H9 (cell line): Measurements from ENCODE around the gene NCS1. TPM values are rescaled to one million over a fixed set of nuclear protein-coding genes. Genes with fewer than 3 reads are reported as not detected.

Experiments used
- DNase-seq: peaks from one replicate; pipeline ENCODE4 v3.0.0-alpha.2; 2017
- H2AFZ ChIP-seq: one replicate; pipeline ENCODE4 v1.6.1; 2013; ENCODE audit warnings: mild to moderate bottlenecking, low read length, control low read depth, moderate library complexity
- H2AK5ac ChIP-seq: 2 replicates; pipeline ENCODE4 v1.6.1; 2013; ENCODE audit warnings: low read length, control low read depth, mixed read lengths; ENCODE audit not compliant: insufficient read length
- H2BK120ac ChIP-seq: one replicate; pipeline ENCODE4 v1.6.1; 2013; ENCODE audit warnings: low read depth, mild to moderate bottlenecking, low read length, control low read depth, inconsistent platforms; ENCODE audit not compliant: poor library complexity, severe bottlenecking
- H2BK12ac ChIP-seq: 2 replicates; pipeline ENCODE4 v1.6.1; 2013; ENCODE audit warnings: low read length, control low read depth, mixed read lengths, low read depth; ENCODE audit not compliant: insufficient read length
- H2BK15ac ChIP-seq: 2 replicates; pipeline ENCODE4 v1.6.1; 2013; ENCODE audit warnings: low read depth, low read length, control low read depth
- H2BK20ac ChIP-seq: one replicate; pipeline ENCODE4 v1.6.1; 2013; ENCODE audit warnings: low read depth, mild to moderate bottlenecking, low read length, control low read depth, inconsistent platforms; ENCODE audit not compliant: poor library complexity, severe bottlenecking
- H2BK5ac ChIP-seq: 2 replicates; pipeline ENCODE4 v1.6.1; 2013; ENCODE audit warnings: low read length, control low read depth, mixed read lengths; ENCODE audit not compliant: insufficient read length
- H3K14ac ChIP-seq: 2 replicates; pipeline ENCODE4 v1.6.1; 2013; ENCODE audit warnings: low read length, control low read depth; ENCODE audit not compliant: insufficient read depth
- H3K18ac ChIP-seq: 2 replicates; pipeline ENCODE4 v1.6.1; 2013; ENCODE audit warnings: low read depth, mild to moderate bottlenecking, mixed read lengths, low read length, control low read depth; ENCODE audit not compliant: insufficient read length
- H3K23ac ChIP-seq: 2 replicates; pipeline ENCODE4 v1.6.1; 2013; ENCODE audit warnings: low read length, control low read depth, mixed read lengths, low read depth; ENCODE audit not compliant: insufficient read length
- H3K23me2 ChIP-seq: 2 replicates; pipeline ENCODE4 v1.6.1; 2013; ENCODE audit warnings: low read depth, mild to moderate bottlenecking, mixed read lengths, low read length, control low read depth; ENCODE audit not compliant: insufficient read length, poor library complexity, severe bottlenecking
- H3K27ac ChIP-seq: 2 replicates; pipeline ENCODE4 v1.5.1; 2013; ENCODE audit warnings: low read length, control low read depth, mixed read lengths, low read depth; ENCODE audit not compliant: insufficient read length
- H3K27me3 ChIP-seq: 2 replicates; pipeline ENCODE4 v1.6.1; 2013; ENCODE audit warnings: low read length, control low read depth, inconsistent platforms; ENCODE audit not compliant: insufficient read depth
- H3K4ac ChIP-seq: 2 replicates; pipeline ENCODE4 v1.6.1; 2013; ENCODE audit warnings: low read depth, mild to moderate bottlenecking, control low read depth, inconsistent platforms, low read length, moderate library complexity
- H3K4me1 ChIP-seq: 2 replicates; pipeline ENCODE4 v1.6.1; 2013; ENCODE audit warnings: low read length, control low read depth, inconsistent platforms; ENCODE audit not compliant: insufficient read depth
- H3K4me2 ChIP-seq: 2 replicates; pipeline ENCODE4 v1.6.1; 2013; ENCODE audit warnings: low read length, control low read depth, mixed read lengths; ENCODE audit not compliant: insufficient read length, insufficient read depth
- H3K56ac ChIP-seq: 2 replicates; pipeline ENCODE4 v1.6.1; 2013; ENCODE audit warnings: low read depth, mild to moderate bottlenecking, mixed read lengths, low read length, control low read depth; ENCODE audit not compliant: insufficient read length
- H3K79me1 ChIP-seq: 2 replicates; pipeline ENCODE4 v1.6.1; 2013; ENCODE audit warnings: low read depth, mild to moderate bottlenecking, moderate library complexity, low read length, control low read depth, inconsistent platforms; ENCODE audit not compliant: insufficient read depth, poor library complexity, severe bottlenecking
- H3K79me2 ChIP-seq: 2 replicates; pipeline ENCODE4 v1.6.1; 2013; ENCODE audit warnings: low read length, control low read depth, inconsistent platforms; ENCODE audit not compliant: insufficient read depth
- H3K9ac ChIP-seq: 2 replicates; pipeline ENCODE4 v1.6.1; 2013; ENCODE audit warnings: low read length, control low read depth, mixed read lengths; ENCODE audit not compliant: insufficient read length; ENCODE audit errors: extremely low read depth
- H3K9me3 ChIP-seq: one replicate; pipeline ENCODE4 v1.6.1; 2013; ENCODE audit warnings: low read depth, low read length, inconsistent platforms; ENCODE audit not compliant: control insufficient read depth
- H3T11ph ChIP-seq: one replicate; pipeline ENCODE4 v1.6.1; 2013; ENCODE audit warnings: mild to moderate bottlenecking, low read length, control low read depth, inconsistent platforms
- H4K20me1 ChIP-seq: one replicate; pipeline ENCODE4 v1.6.1; 2013; ENCODE audit not compliant: control insufficient read depth, insufficient read length, insufficient read depth
- H4K5ac ChIP-seq: 2 replicates; pipeline ENCODE4 v1.6.1; 2013; ENCODE audit warnings: low read depth, mild to moderate bottlenecking, mixed read lengths, low read length, control low read depth; ENCODE audit not compliant: insufficient read length
- H4K8ac ChIP-seq: replicated peaks from 2 replicates; pipeline ENCODE4 v1.6.1; 2013; ENCODE audit warnings: low read length, control low read depth, mixed read lengths, low read depth; ENCODE audit not compliant: insufficient read length
- H4K91ac ChIP-seq: 2 replicates; pipeline ENCODE4 v1.6.1; 2013; ENCODE audit warnings: low read depth, mild to moderate bottlenecking, moderate library complexity, mixed read lengths, low read length, control low read depth; ENCODE audit not compliant: insufficient read length
- H3K27ac Mint-ChIP-seq, 3 experiments: 2 replicates in 2 of 3; 3 replicates in 1 of 3; pipeline ENCODE4 v1.8.0; 2020 to 2021; ENCODE audit warnings: mixed read lengths in 3 of 3, mild to moderate bottlenecking in 1 of 3, moderate library complexity in 1 of 3
- H3K27me3 Mint-ChIP-seq: 2 replicates; pipeline ENCODE4 v1.8.0; 2021; ENCODE audit warnings: low read depth, mild to moderate bottlenecking, moderate library complexity, mixed read lengths
- H3K36me3 Mint-ChIP-seq, 3 experiments: 2 replicates in 2 of 3; 3 replicates in 1 of 3; pipeline ENCODE4 v1.8.0; 2020 to 2021; ENCODE audit warnings: low read depth in 3 of 3, mixed read lengths in 3 of 3; ENCODE audit not compliant: insufficient read depth in 1 of 3
- H3K4me1 Mint-ChIP-seq, 2 experiments: 2 replicates each; pipeline ENCODE4 v1.8.0; 2020; ENCODE audit warnings: mixed read lengths in 2 of 2
- H3K4me3 Mint-ChIP-seq, 2 experiments: 2 replicates in 1 of 2; 3 replicates in 1 of 2; pipeline ENCODE4 v1.8.0; 2020 to 2021; ENCODE audit warnings: mild to moderate bottlenecking in 2 of 2, mixed read lengths in 2 of 2, moderate library complexity in 1 of 2
- H3K9me3 Mint-ChIP-seq, 2 experiments: 2 replicates in 1 of 2; 3 replicates in 1 of 2; pipeline ENCODE4 v1.8.0; 2020; ENCODE audit warnings: mild to moderate bottlenecking in 2 of 2, mixed read lengths in 2 of 2, moderate library complexity in 1 of 2
- WGBS: extraction: QIAGEN DNeasy Blood & Tissue Kit; methylation state at CpG from one replicate; pipeline ENCODE4 v1.1.7; 2013; ENCODE audit warnings: missing lambda C conversion rate, low lambda C conversion rate, mixed read lengths; ENCODE audit not compliant: insufficient read length; ENCODE audit errors: extremely low coverage; 5-methylcytosine and 5-hydroxymethylcytosine counted together
- total RNA-seq: library from RNA; stranded (reverse); gene quantifications from 2 replicates; pipeline ENCODE4 v1.2.1, GENCODE V29; 2021
- TF ChIP-seq, protein P1 (sequence below): fragments of 200-600 bp; sonication (generic); conservative IDR thresholded peaks from 3 replicates; pipeline ENCODE4 v1.8.0; 2021; ENCODE audit warnings: antibody characterized with exemption, mild to moderate bottlenecking

Gene NCS1
- total RNA-seq, 1 experiment from 2014 or later: 38.1 TPM

DNA sequence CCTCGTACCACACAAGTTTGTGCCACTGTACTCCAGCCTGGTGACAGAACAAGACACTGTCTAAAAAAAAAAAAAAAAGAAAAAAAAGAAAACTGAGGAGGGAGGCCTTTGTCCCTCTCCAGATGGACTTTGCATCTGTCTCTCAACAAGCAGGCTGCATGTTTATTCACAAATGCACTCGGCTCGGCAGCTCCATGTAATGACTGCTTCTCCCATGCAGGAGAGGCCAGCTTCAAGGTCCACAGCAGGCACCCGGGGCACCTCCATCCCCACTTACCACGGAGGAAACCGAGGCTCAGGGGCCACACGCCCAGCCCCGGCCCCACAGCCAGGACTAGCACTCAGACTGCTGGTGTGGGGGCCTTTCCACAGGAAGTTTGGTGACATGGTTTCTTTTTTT is 13.1 kb upstream of the NCS1 start:
- no CpG with 5 or more reads among the region's 8 CpGs for WGBS
- Histone ChIP-seq H3K14ac (no peak overlapping the region), H3K18ac (no peak overlapping the region), H3K9ac (no peak overlapping the region), H3K27ac (no peak overlapping the region), H3K79me2 (no peaks in the 10 kb centered on the region), H3K4ac (no peak overlapping the region), H2BK15ac (no peak overlapping the region), H3T11ph (no peak overlapping the region), H2AK5ac (no peak overlapping the region), H3K4me1 (no peaks in the 10 kb centered on the region; the same call in 1 of the 2 replicates), H3K4me2 (no peak overlapping the region), H3K23ac (no peak overlapping the region), H4K8ac (no peak overlapping the region), H2BK120ac (no peak overlapping the region), H3K56ac (no peak overlapping the region), H4K20me1 (no peaks in the 10 kb centered on the region), H3K79me1 (no peaks in the 10 kb centered on the region), H4K91ac (no peak overlapping the region), H4K5ac (no peak overlapping the region), H3K23me2 (no peaks in the 10 kb centered on the region), H2AFZ (no peak overlapping the region), H3K9me3 (no peaks in the 10 kb centered on the region), H3K27me3 (no peaks in the 10 kb centered on the region), H2BK12ac (no peak overlapping the region), H2BK20ac (no peak overlapping the region), H2BK5ac (no peak overlapping the region)
- Mint-ChIP-seq H3K27me3 (no peaks in the 10 kb centered on the region; the same call in 1 of the 2 replicates), H3K9me3 (no peaks in the 10 kb centered on the region), H3K36me3 (no peaks in the 10 kb centered on the region; a peak in 1 of 7 replicates), H3K27ac (no peak overlapping the region), H3K4me3 (no peak overlapping the region), H3K4me1 (peaks cover 8 to 12% of the 10 kb centered on the region in 2 experiments; a peak in 3 of 4 replicates)
- TF ChIP-seq, protein P1, sequence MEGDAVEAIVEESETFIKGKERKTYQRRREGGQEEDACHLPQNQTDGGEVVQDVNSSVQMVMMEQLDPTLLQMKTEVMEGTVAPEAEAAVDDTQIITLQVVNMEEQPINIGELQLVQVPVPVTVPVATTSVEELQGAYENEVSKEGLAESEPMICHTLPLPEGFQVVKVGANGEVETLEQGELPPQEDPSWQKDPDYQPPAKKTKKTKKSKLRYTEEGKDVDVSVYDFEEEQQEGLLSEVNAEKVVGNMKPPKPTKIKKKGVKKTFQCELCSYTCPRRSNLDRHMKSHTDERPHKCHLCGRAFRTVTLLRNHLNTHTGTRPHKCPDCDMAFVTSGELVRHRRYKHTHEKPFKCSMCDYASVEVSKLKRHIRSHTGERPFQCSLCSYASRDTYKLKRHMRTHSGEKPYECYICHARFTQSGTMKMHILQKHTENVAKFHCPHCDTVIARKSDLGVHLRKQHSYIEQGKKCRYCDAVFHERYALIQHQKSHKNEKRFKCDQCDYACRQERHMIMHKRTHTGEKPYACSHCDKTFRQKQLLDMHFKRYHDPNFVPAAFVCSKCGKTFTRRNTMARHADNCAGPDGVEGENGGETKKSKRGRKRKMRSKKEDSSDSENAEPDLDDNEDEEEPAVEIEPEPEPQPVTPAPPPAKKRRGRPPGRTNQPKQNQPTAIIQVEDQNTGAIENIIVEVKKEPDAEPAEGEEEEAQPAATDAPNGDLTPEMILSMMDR: no peak
- no peak for DNase-seq
